Stomach smooth muscle (tissue), 2 donors: Measurements from ENCODE around the gene CDCP1.

ENCODE experiments used
- H3K27ac ChIP-seq: one replicate; pipeline ENCODE4 v1.7.0; 2013; ENCODE audit warnings: mild to moderate bottlenecking, low read length, inconsistent platforms
- H3K27me3 ChIP-seq, 2 donors: one replicate each; pipeline ENCODE4 v1.7.0; 2013; ENCODE audit warnings: low read length in 2 of 2; ENCODE audit not compliant: insufficient read depth in 2 of 2, control insufficient read depth in 1 of 2
- H3K36me3 ChIP-seq, 2 donors: one replicate each; pipeline ENCODE4 v1.7.0; 2013; ENCODE audit warnings: low read length in 2 of 2; ENCODE audit not compliant: control insufficient read depth in 2 of 2, insufficient read depth in 2 of 2
- H3K4me1 ChIP-seq: one replicate; pipeline ENCODE4 v1.7.0; 2013; ENCODE audit warnings: low read length; ENCODE audit not compliant: control insufficient read depth, insufficient read depth
- H3K4me3 ChIP-seq, 2 donors: one replicate each; pipeline ENCODE4 v1.7.0; 2013; ENCODE audit warnings: low read length in 2 of 2
- H3K9ac ChIP-seq, 2 donors: one replicate each; pipeline ENCODE4 v1.7.0; 2013; ENCODE audit warnings: low read length in 2 of 2, mild to moderate bottlenecking in 1 of 2
- H3K9me3 ChIP-seq, 2 donors: one replicate each; pipeline ENCODE4 v1.7.0; 2013; ENCODE audit warnings: low read length in 2 of 2; ENCODE audit not compliant: control insufficient read depth in 2 of 2
- donor health status: healthy.
- donor health status: Pancreatic carcinoma.

CDCP1 gene

GRCh38 chr3:45065373-45065720, 80.8 kb downstream of the CDCP1 start:
- H3K27me3 ChIP-seq = no peaks in the 10 kb centered on the region
- no peak overlapping the region for H3K27ac ChIP-seq
- no peaks in the 10 kb centered on the region for H3K9me3 ChIP-seq
- H3K9ac ChIP-seq = no peak overlapping the region
- peaks cover 2% of the 10 kb centered on the region for H3K4me1 ChIP-seq
- H3K4me3 ChIP-seq = no peak overlapping the region
- no peaks in the 10 kb centered on the region for H3K36me3 ChIP-seq

- Histone ChIP-seq H3K4me1 (peaks cover 2% of the 10 kb centered on the region), H3K9me3 (no peaks in the 10 kb centered on the region), H3K36me3 (no peaks in the 10 kb centered on the region), H3K27ac (no peak overlapping the region), H3K9ac (no peak overlapping the region), H3K27me3 (no peaks in the 10 kb centered on the region), H3K4me3 (no peak overlapping the region)
Measured at GRCh38 chr3:45064512-45065372, 81.4 kb downstream of the CDCP1 start.

- no peaks in the 10 kb centered on the region for H3K36me3 ChIP-seq
- no peaks in the 10 kb centered on the region for H3K27me3 ChIP-seq
- no peak overlapping the region for H3K9ac ChIP-seq
- peaks cover 4% of the 10 kb centered on the region for H3K4me1 ChIP-seq
- H3K27ac ChIP-seq = no peak overlapping the region
- no peaks in the 10 kb centered on the region for H3K9me3 ChIP-seq
- no peak overlapping the region for H3K4me3 ChIP-seq
Measured at GRCh38 chr3:45062697-45063070, 83.5 kb downstream of the CDCP1 start.

GRCh38 chr3:45060165-45060892, 85.8 kb downstream of the CDCP1 start:
- no peaks in the 10 kb centered on the region for H3K36me3 ChIP-seq
- H3K4me1 ChIP-seq = peaks cover 9% of the 10 kb centered on the region
- no peaks in the 10 kb centered on the region for H3K9me3 ChIP-seq
- peak overlapping the region in 1 of 2 donors; percentile 6 for H3K9ac ChIP-seq
- no peaks in the 10 kb centered on the region for H3K27me3 ChIP-seq
- no peak overlapping the region for H3K27ac ChIP-seq
- H3K4me3 ChIP-seq = no peak overlapping the region

GRCh38 chr3:45059132-45059531, 87.0 kb downstream of the CDCP1 start:
- Histone ChIP-seq H3K4me1 (peaks cover 7% of the 10 kb centered on the region), H3K9ac (no peak overlapping the region), H3K27ac (no peak overlapping the region)

GRCh38 chr3:45057557-45057956, 88.6 kb downstream of the CDCP1 start:
- peak overlapping the region; percentile 55 for H3K27ac ChIP-seq

More at GRCh38 chr3:45059132-45059531, 87.0 kb downstream of the CDCP1 start:
- no peaks in the 10 kb centered on the region for H3K36me3 ChIP-seq
- no peak overlapping the region for H3K4me3 ChIP-seq
- H3K9me3 ChIP-seq = no peaks in the 10 kb centered on the region
- H3K27me3 ChIP-seq = no peaks in the 10 kb centered on the region

GRCh38 chr3:45056608-45057301, 89.4 kb downstream of the CDCP1 start:
- peak overlapping the region in 1 of 2 donors; percentile 3 for H3K4me3 ChIP-seq
- H3K27me3 ChIP-seq = no peaks in the 10 kb centered on the region
- peak overlapping the region in 1 of 2 donors; percentile 5 for H3K9ac ChIP-seq
- peak overlapping the region; percentile 55 for H3K27ac ChIP-seq
- peaks cover 7% of the 10 kb centered on the region for H3K4me1 ChIP-seq
- no peaks in the 10 kb centered on the region for H3K36me3 ChIP-seq
- H3K9me3 ChIP-seq = no peaks in the 10 kb centered on the region

More at GRCh38 chr3:45057557-45057956, 88.6 kb downstream of the CDCP1 start:
- no peaks in the 10 kb centered on the region for H3K9me3 ChIP-seq
- no peaks in the 10 kb centered on the region for H3K36me3 ChIP-seq
- H3K4me3 ChIP-seq = no peak overlapping the region
- H3K4me1 ChIP-seq = peaks cover 7% of the 10 kb centered on the region
- H3K9ac ChIP-seq = no peak overlapping the region
- H3K27me3 ChIP-seq = no peaks in the 10 kb centered on the region

GRCh38 chr3:45055411-45056143, 90.6 kb downstream of the CDCP1 start:
- H3K36me3 ChIP-seq = no peaks in the 10 kb centered on the region
- H3K9me3 ChIP-seq = no peaks in the 10 kb centered on the region
- no peaks in the 10 kb centered on the region for H3K27me3 ChIP-seq
- H3K27ac ChIP-seq = no peak overlapping the region
- H3K4me1 ChIP-seq = peaks cover 7% of the 10 kb centered on the region
- H3K4me3 ChIP-seq = no peak overlapping the region
- H3K9ac ChIP-seq = no peak overlapping the region

- H3K9ac ChIP-seq = no peak overlapping the region
- H3K4me3 ChIP-seq = no peak overlapping the region
- no peak overlapping the region for H3K27ac ChIP-seq
- H3K27me3 ChIP-seq = no peaks in the 10 kb centered on the region
- no peaks in the 10 kb centered on the region for H3K9me3 ChIP-seq
- peaks cover 7% of the 10 kb centered on the region for H3K4me1 ChIP-seq
- H3K36me3 ChIP-seq = no peaks in the 10 kb centered on the region
Measured at GRCh38 chr3:45055032-45055410, 91.2 kb downstream of the CDCP1 start.

GRCh38 chr3:45054196-45054857, 91.9 kb downstream of the CDCP1 start:
- Histone ChIP-seq H3K36me3 (no peaks in the 10 kb centered on the region), H3K9me3 (no peaks in the 10 kb centered on the region), H3K4me3 (no peak overlapping the region), H3K27me3 (no peaks in the 10 kb centered on the region), H3K27ac (no peak overlapping the region), H3K4me1 (peaks cover 7% of the 10 kb centered on the region), H3K9ac (no peak overlapping the region)
